ENCODE data around the gene SH3YL1. TPM values are rescaled to one million over a fixed set of nuclear protein-coding genes. Genes with fewer than 3 reads are reported as not detected.
"Not testable (repeated sequence)": the region's sequence is repeated elsewhere in the genome, so short reads cannot be mapped to it uniquely, and the experiment has no call there.

The SH3YL1 gene
- total and polyA plus RNA-seq, 5 experiments from 2014 or later = 38.1 to 92.0 (median 62.8) TPM

DNA sequence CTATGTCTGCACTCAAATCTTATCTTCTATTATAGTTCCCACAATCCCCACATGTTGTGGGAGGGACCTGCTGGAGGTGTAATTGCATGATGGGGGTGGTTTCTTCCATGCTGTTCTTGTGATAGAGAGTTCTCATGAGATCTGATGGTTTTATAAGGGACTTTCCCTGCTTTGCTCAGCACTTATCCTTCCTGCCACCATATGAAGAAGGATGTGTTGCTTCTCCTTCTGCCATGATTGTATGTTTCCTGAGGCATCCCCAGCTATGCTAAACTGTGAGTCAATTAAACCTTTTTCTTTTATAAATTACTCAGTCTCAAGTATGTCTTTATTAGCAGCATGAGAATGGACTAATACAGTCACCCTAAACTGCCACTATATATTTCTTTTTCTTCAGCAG lies 79.1 kb downstream of the SH3YL1 start:
- no peak for DNase-seq
- Mint-ChIP-seq H3K27ac (peak overlapping the region in 1 of 10 donors; percentile 40), H3K36me3 (peaks cover 0 to 14% (median 12%) of the 10 kb centered on the region in 3 donors), H3K4me3 (peak overlapping the region in 1 of 10 donors; percentile 7), H3K4me1 (peaks cover 0 to 24% (median 18%) of the 10 kb centered on the region in 4 donors), H3K9me3 (peaks cover 8 to 32% (median 16%) of the 10 kb centered on the region in 9 donors), H3K27me3 (peaks cover 0 to 4% (median 0%) of the 10 kb centered on the region in 5 donors)
- ATAC-seq = no peak
- POLR2A ChIA-PET = interaction anchor here (1.0 kb wide), 1 partner anchor 8 kb away, joined by 3 read pairs; no protein-coding TSS in a partner anchor

DNA sequence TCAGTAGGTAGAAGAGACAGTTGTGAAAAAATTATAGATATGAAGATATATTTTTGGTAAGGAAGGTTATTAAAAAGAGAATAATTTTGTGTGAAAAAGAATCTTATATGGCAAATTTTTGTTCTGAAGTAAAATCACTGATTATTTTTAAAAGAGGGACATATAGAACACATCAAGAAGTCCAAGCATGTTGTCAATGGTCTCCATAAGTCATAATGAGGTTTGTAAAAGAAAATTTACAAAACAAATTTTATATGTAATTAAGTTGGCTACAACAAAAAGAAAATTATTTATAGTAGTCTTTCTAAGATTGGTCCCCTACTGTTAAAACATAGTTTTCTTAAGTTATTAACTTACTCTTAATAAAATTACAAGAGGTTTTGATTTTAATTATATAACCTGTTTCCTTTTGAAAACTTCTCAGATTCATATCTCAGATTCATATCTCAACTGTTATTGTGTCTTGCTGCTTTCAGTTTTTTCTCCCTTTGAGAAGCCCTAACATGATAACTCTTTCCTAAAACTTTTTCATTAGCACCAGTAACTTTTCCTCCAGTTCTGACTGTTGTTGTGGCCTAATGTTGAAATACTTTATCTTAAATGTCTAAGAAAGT lies 81.2 kb downstream of the SH3YL1 start:
- ATAC-seq = no peak
- peaks cover 4 to 37% (median 26%) of the 10 kb centered on the region in 4 donors for H3K4me1 Mint-ChIP-seq
- peaks cover 0 to 12% (median 7%) of the 10 kb centered on the region in 3 donors for H3K36me3 Mint-ChIP-seq
- peaks cover 0 to 4% (median 0%) of the 10 kb centered on the region in 5 donors for H3K27me3 Mint-ChIP-seq
- peak overlapping the region in 1 of 10 donors; percentile 16 for H3K27ac Mint-ChIP-seq
- H3K4me3 Mint-ChIP-seq = peak overlapping the region in 2 of 10 donors; percentile 26 to 55
- H3K9me3 Mint-ChIP-seq = peaks cover 4 to 25% (median 8%) of the 10 kb centered on the region in 9 donors
- POLR2A ChIA-PET = no interaction called here
- DNase-seq = no peak

GRCh38 chr2:180311-180710 lies 83.5 kb downstream of the SH3YL1 start:
- H3K4me3 Mint-ChIP-seq = peak overlapping the region in 1 of 10 donors; percentile 1
- no peak for DNase-seq
- peaks cover 13 to 56% (median 49%) of the 10 kb centered on the region in 4 donors for H3K4me1 Mint-ChIP-seq
- no peak overlapping the region for H3K27ac Mint-ChIP-seq
- peaks cover 0 to 7% (median 4%) of the 10 kb centered on the region in 3 donors for H3K36me3 Mint-ChIP-seq
- ATAC-seq = no peak
- peaks cover 0 to 7% (median 2%) of the 10 kb centered on the region in 9 donors for H3K9me3 Mint-ChIP-seq
- POLR2A ChIA-PET = interaction anchor here (1.0 to 1.7 kb wide), 2 partner anchors 13 to 22 kb away, joined by 3 read pairs; no protein-coding TSS in a partner anchor
- H3K27me3 Mint-ChIP-seq = peaks cover 0 to 4% (median 0%) of the 10 kb centered on the region in 5 donors

DNA sequence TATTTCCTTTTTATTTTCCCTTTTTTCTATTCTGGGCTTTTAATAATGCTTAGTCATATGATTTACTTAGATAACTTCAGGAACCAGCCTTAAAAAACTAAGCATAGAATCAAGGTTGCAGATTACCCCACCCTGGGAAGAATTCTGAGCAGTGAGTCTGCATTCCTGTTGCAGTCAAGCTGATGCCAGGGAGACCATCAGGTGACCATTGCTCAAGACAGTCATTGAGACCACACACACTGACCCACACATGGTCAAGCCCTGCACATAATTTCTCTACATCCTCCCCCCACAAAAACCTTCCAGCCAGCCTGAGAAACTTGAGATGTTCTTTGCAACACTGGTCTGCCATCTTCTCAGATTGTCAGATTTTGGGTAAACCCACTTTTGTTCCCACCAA lies 83.9 kb downstream of the SH3YL1 start:
- DNase-seq (no peak), ATAC-seq (no peak)
- no peak overlapping the region for H3K27ac Mint-ChIP-seq
- H3K4me1 Mint-ChIP-seq = peaks cover 13 to 58% (median 50%) of the 10 kb centered on the region in 4 donors
- peaks cover 0 to 7% (median 2%) of the 10 kb centered on the region in 9 donors for H3K9me3 Mint-ChIP-seq
- POLR2A ChIA-PET = interaction anchor here (1.7 kb wide), 1 partner anchor 22 kb away, joined by 3 read pairs; no protein-coding TSS in a partner anchor
- peaks cover 0 to 7% (median 4%) of the 10 kb centered on the region in 3 donors for H3K36me3 Mint-ChIP-seq
- peaks cover 0 to under 1% (median 0%) of the 10 kb centered on the region in 5 donors for H3K27me3 Mint-ChIP-seq
- no peak overlapping the region for H3K4me3 Mint-ChIP-seq

- H3K27ac Mint-ChIP-seq = peak overlapping the region; percentile 58 to 97 (median 84)
- POLR2A ChIA-PET = interaction anchor here (1.9 to 3.5 kb wide), 2 partner anchors 25 to 87 kb away, joined by 6 to 15 read pairs; partner anchors contain the start of genes ACP1 and SH3YL1
- no peaks in the 10 kb centered on the region for H3K27me3 Mint-ChIP-seq
- peaks cover 13 to 48% (median 39%) of the 10 kb centered on the region in 4 donors for H3K4me1 Mint-ChIP-seq
- peaks cover 0 to under 1% (median under 1%) of the 10 kb centered on the region in 3 donors for H3K36me3 Mint-ChIP-seq
- DNase-seq = no peak
- no peak for ATAC-seq
- peaks cover 0 to 2% (median 0%) of the 10 kb centered on the region in 9 donors for H3K9me3 Mint-ChIP-seq
- peak overlapping the region in 9 of 10 donors; percentile 2 to 75 (median 57) for H3K4me3 Mint-ChIP-seq
Observed at GRCh38 chr2:177733-178132, 86.1 kb downstream of the SH3YL1 start.

DNA sequence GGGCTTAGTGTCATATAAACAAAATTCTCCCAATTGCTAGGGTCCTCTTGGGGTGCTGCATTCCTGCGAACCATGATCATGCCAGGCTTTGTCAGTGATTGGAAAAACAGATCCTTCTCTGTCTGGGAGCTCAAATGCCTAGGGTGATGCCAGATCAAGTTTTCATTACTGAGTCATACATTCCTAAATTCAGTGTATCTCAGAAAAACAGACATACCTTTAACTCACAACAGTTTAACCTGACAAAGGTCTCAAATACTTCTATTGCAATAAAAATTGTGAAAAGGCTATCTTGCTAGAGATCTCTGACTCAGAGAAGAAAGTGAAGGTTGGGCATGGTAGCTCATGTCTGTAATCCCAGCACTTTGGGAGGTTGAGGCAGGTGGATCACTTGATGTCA lies 86.9 kb downstream of the SH3YL1 start:
- Mint-ChIP-seq H3K9me3 (peaks cover 0 to 2% (median 0%) of the 10 kb centered on the region in 9 donors), H3K4me1 (peaks cover 13 to 48% (median 38%) of the 10 kb centered on the region in 4 donors), H3K27ac (peak overlapping the region; percentile 58 to 97 (median 88))

GRCh38 chr2:175880-176820 lies 87.7 kb downstream of the SH3YL1 start:
- H3K27me3 Mint-ChIP-seq = no peaks in the 10 kb centered on the region
- peak overlapping the region; percentile 67 to 84 (median 76) for H3K4me3 Mint-ChIP-seq
- peaks cover 0 to 2% (median 0%) of the 10 kb centered on the region in 9 donors for H3K9me3 Mint-ChIP-seq
- ATAC-seq (peak; percentile 98 to 99), DNase-seq (peak; percentile 15 to 84 (median 59))
- H3K36me3 Mint-ChIP-seq = no peaks in the 10 kb centered on the region
- H3K27ac Mint-ChIP-seq = peak overlapping the region; percentile 28 to 97 (median 88)
- peaks cover 13 to 48% (median 38%) of the 10 kb centered on the region in 4 donors for H3K4me1 Mint-ChIP-seq
- POLR2A ChIA-PET = interaction anchor here (0.6 to 3.5 kb wide), 10 partner anchors 9 to 460 kb away, joined by 3 to 15 read pairs (median 3); partner anchors contain the start of genes ACP1, ALKAL2 and SH3YL1

More for the DNA sequence above, 86.9 kb downstream of the SH3YL1 start:
- Mint-ChIP-seq H3K36me3 (no peaks in the 10 kb centered on the region), H3K4me3 (peak overlapping the region; percentile 16 to 84 (median 71)), H3K27me3 (no peaks in the 10 kb centered on the region)
- DNase-seq = no peak
- no peak for ATAC-seq
- POLR2A ChIA-PET = interaction anchor here (1.0 to 3.5 kb wide), 4 partner anchors 8 to 88 kb away, joined by 3 to 15 read pairs (median 5); partner anchors contain the start of genes ACP1 and SH3YL1

DNA sequence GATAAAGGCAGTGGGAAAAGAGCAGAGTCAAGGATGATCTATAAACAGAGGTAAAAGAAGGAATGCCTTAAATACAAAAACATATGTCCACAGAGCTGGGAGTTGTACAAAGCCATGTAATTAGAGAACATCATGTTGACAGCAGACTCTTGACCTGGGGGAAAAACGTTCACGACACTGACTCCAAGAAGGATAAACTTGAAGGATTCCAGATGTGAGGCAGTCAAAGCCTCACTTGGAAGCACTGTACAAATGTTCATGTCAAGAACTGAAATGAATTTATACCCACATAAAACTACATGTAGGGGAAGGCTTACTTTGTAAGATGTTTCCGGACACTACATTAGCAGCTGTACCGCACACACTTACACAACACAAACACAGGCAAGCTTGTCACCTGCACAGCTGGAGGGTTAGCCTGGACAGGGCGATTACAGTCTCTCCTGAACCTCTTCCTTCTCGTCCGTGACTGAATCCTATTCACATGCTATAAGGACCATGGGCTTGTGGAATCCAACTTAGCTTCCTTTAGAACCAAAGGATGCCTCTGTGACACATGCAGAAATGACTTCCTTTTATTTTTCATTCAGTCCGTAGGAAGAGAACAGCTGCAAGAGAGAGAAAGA lies 88.6 kb downstream of the SH3YL1 start:
- Mint-ChIP-seq H3K27me3 (no peaks in the 10 kb centered on the region), H3K4me3 (peak overlapping the region; percentile 67 to 84 (median 76)), H3K27ac (peak overlapping the region; percentile 28 to 97 (median 88)), H3K36me3 (no peaks in the 10 kb centered on the region), H3K9me3 (peaks cover 0 to 2% (median 0%) of the 10 kb centered on the region in 9 donors), H3K4me1 (peaks cover 13 to 47% (median 37%) of the 10 kb centered on the region in 4 donors)
- ATAC-seq = no peak
- DNase-seq = peak in 1 of 10 donors; percentile 7
- POLR2A ChIA-PET = interaction anchor here (0.6 to 3.5 kb wide), 6 partner anchors 28 to 461 kb away, joined by 3 to 15 read pairs (median 3); partner anchors contain the start of genes ACP1, ALKAL2 and SH3YL1

DNA sequence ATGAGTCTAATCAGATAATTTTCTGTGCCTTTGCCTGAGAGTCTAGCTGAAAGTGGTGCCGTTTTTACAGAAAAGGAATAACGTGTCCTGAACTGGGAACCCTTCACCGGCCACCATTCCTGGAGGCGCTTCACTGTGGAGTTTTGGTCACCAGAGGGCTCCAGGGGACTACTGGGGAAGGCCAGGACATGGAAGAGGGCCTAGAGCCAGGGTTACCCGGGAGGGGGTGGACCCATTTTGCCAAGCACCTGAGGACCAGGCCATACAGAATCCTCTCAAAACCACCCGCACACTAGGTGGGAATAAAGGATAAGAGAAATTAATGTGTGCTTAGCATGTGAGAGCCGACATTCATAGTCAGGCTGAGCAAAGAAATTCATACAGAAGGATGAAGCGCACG lies 91.7 kb downstream of the SH3YL1 start:
- H3K4me3 Mint-ChIP-seq, H3K36me3 Mint-ChIP-seq, H3K27me3 Mint-ChIP-seq, POLR2A ChIA-PET, H3K9me3 Mint-ChIP-seq, ATAC-seq: not testable (repeated sequence)
- Mint-ChIP-seq H3K4me1 (peaks cover 7 to 26% (median 23%) of the 10 kb centered on the region in 4 donors), H3K27ac (peak overlapping the region in 1 of 10 donors; percentile 59)
- peak in 3 of 10 donors; percentile 10 to 20 (median 19) for DNase-seq

DNA sequence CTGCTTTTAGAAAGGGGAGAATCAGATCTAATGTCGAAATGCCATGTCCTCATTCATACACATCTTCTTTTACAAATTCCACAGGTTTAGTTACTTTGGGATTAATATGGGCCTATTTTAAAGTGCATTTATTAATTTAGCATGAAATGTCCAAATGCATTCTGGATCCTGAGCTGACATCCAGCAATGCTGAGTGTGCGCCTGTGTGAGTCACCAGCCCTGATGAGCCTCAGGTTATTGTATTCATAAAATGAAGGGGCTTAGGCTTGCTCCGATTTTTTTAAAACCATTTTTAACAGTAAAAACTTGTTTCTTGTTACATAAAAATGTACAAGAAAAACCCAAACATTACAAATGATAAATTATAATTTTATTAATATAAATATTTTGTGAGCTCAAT lies 94.1 kb downstream of the SH3YL1 start:
- no peak for ATAC-seq
- peak overlapping the region in 1 of 10 donors; percentile 38 for H3K27ac Mint-ChIP-seq
- no peak overlapping the region for H3K4me3 Mint-ChIP-seq
- peaks cover 0 to 5% (median 0%) of the 10 kb centered on the region in 5 donors for H3K27me3 Mint-ChIP-seq
- POLR2A ChIA-PET = no interaction called here
- no peak for DNase-seq
- H3K9me3 Mint-ChIP-seq = no peaks in the 10 kb centered on the region
- H3K4me1 Mint-ChIP-seq = peaks cover 0 to 18% (median 10%) of the 10 kb centered on the region in 4 donors
- no peaks in the 10 kb centered on the region for H3K36me3 Mint-ChIP-seq

Measured in naive thymus-derived CD8-positive, alpha-beta T cell (primary cell).